HG02759 (cell line): ENCODE data around the gene SLC2A5.
A peak's percentile ranks its signal among the peaks of the same experiment; 100 is the strongest.
"Not testable (repeated sequence)": the region's sequence is repeated elsewhere in the genome, so short reads cannot be mapped to it uniquely, and the experiment has no call there.

Source experiments
- ATAC-seq: cut with Tn5 transposase; IDR thresholded peaks from one replicate; pipeline ENCODE4 v1.9.1; 2021; ENCODE audit warnings: mild to moderate bottlenecking, moderate library complexity; ENCODE audit not compliant: unreplicated experiment

SLC2A5 gene

GRCh38 chr1:9069326-9070100 is at the start of gene SLC2A5:
Gene SLC2A5, minus strand, starts transcription at chr1:9069635. Its CDS starts 99 bp downstream, at chr1:9069536.
- ATAC-seq = peak; percentile 92

GRCh38 chr1:9118186-9118585 is 48.8 kb upstream of the SLC2A5 start:
- no peak for ATAC-seq

GRCh38 chr1:9115351-9116205 is 46.1 kb upstream of the SLC2A5 start:
- no peak for ATAC-seq

- no peak for ATAC-seq
These were observed 43.8 kb upstream of the SLC2A5 start for GRCh38 chr1:9112961-9113880.

- no peak for ATAC-seq
These were observed 42.5 kb upstream of the SLC2A5 start for GRCh38 chr1:9111957-9112356.

GRCh38 chr1:9111357-9111691 is 41.9 kb upstream of the SLC2A5 start:
- ATAC-seq = no peak

- no peak for ATAC-seq
These were observed 41.4 kb upstream of the SLC2A5 start for GRCh38 chr1:9110669-9111356.

- ATAC-seq = no peak
These were observed 38.7 kb upstream of the SLC2A5 start for GRCh38 chr1:9108056-9108665.

- no peak for ATAC-seq
These were observed 37.7 kb upstream of the SLC2A5 start for GRCh38 chr1:9107136-9107535.

- ATAC-seq = no peak
These were observed 36.9 kb upstream of the SLC2A5 start for GRCh38 chr1:9106286-9106685.

- ATAC-seq = no peak
These were observed 36.0 kb upstream of the SLC2A5 start for GRCh38 chr1:9105336-9105867.

GRCh38 chr1:9101510-9102146 is 32.2 kb upstream of the SLC2A5 start:
- ATAC-seq = no peak

- ATAC-seq = no peak
These were observed 31.1 kb upstream of the SLC2A5 start for GRCh38 chr1:9100471-9101043.

GRCh38 chr1:9099555-9099954 is 30.1 kb upstream of the SLC2A5 start:
- ATAC-seq = no peak

GRCh38 chr1:9097947-9098705 is 28.7 kb upstream of the SLC2A5 start:
- no peak for ATAC-seq

GRCh38 chr1:9095818-9096217 is 26.4 kb upstream of the SLC2A5 start:
- no peak for ATAC-seq

GRCh38 chr1:9093996-9094595 is 24.7 kb upstream of the SLC2A5 start:
- ATAC-seq = not testable (repeated sequence)

GRCh38 chr1:9093581-9093980 is 24.1 kb upstream of the SLC2A5 start:
- ATAC-seq = no peak
